ENCODE data around the gene ASTN2. TPM values are rescaled to one million over a fixed set of nuclear protein-coding genes. Genes with fewer than 3 reads are reported as not detected.

Gene ASTN2
- total and polyA plus RNA-seq, 9 of the 15 experiments (the other 6 are each of a cell fraction or from before 2014, with no cell fraction given) = 0.56 to 3.5 (median 1.9) TPM

DNA sequence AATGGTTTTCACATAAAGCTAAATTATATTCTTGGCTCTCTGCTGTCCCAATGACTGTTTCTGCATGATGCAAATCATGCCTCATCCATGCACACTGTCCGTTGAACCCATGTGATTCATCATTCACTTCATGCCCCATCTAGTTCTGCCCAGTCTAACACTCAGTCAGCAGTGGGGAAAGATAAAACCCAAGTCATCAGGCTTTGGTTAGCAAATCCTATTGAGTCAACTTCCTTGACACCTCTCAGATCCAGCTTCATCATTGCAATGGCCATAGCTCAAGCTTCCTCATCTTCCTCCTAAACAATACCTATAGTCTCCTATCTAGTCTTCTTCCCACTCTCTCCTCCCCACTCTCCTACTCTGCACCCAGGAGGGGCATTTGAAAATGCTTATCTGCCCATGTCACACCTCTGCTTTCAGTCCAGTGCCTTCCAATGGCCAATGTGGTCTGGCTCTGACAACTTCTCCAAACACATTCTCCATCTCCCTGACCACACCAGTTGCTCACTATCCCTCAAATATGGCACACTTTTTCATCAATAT is 993.8 kb downstream of the ASTN2 start (continued):
- TF ChIP-seq, protein P1, sequence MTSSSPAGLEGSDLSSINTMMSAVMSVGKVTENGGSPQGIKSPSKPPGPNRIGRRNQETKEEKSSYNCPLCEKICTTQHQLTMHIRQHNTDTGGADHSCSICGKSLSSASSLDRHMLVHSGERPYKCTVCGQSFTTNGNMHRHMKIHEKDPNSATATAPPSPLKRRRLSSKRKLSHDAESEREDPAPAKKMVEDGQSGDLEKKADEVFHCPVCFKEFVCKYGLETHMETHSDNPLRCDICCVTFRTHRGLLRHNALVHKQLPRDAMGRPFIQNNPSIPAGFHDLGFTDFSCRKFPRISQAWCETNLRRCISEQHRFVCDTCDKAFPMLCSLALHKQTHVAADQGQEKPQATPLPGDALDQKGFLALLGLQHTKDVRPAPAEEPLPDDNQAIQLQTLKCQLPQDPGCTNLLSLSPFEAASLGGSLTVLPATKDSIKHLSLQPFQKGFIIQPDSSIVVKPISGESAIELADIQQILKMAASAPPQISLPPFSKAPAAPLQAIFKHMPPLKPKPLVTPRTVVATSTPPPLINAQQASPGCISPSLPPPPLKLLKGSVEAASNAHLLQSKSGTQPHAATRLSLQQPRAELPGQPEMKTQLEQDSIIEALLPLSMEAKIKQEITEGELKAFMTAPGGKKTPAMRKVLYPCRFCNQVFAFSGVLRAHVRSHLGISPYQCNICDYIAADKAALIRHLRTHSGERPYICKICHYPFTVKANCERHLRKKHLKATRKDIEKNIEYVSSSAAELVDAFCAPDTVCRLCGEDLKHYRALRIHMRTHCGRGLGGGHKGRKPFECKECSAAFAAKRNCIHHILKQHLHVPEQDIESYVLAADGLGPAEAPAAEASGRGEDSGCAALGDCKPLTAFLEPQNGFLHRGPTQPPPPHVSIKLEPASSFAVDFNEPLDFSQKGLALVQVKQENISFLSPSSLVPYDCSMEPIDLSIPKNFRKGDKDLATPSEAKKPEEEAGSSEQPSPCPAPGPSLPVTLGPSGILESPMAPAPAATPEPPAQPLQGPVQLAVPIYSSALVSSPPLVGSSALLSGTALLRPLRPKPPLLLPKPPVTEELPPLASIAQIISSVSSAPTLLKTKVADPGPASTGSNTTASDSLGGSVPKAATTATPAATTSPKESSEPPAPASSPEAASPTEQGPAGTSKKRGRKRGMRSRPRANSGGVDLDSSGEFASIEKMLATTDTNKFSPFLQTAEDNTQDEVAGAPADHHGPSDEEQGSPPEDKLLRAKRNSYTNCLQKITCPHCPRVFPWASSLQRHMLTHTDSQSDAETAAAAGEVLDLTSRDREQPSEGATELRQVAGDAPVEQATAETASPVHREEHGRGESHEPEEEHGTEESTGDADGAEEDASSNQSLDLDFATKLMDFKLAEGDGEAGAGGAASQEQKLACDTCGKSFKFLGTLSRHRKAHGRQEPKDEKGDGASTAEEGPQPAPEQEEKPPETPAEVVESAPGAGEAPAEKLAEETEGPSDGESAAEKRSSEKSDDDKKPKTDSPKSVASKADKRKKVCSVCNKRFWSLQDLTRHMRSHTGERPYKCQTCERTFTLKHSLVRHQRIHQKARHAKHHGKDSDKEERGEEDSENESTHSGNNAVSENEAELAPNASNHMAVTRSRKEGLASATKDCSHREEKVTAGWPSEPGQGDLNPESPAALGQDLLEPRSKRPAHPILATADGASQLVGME (CRISPR knock-in tag; IDR thresholded peaks at IDR 0.05) = no peak
- no peak for TF ChIP-seq IRF2 (CRISPR knock-in tag; IDR thresholded peaks at IDR 0.05)
- TF ChIP-seq CTBP1 (IDR thresholded peaks at IDR 0.05; ENCODE audit: borderline replicate concordance) = peak; percentile 33; the same call in 1 of the 2 replicates
- TF ChIP-seq, protein P2, sequence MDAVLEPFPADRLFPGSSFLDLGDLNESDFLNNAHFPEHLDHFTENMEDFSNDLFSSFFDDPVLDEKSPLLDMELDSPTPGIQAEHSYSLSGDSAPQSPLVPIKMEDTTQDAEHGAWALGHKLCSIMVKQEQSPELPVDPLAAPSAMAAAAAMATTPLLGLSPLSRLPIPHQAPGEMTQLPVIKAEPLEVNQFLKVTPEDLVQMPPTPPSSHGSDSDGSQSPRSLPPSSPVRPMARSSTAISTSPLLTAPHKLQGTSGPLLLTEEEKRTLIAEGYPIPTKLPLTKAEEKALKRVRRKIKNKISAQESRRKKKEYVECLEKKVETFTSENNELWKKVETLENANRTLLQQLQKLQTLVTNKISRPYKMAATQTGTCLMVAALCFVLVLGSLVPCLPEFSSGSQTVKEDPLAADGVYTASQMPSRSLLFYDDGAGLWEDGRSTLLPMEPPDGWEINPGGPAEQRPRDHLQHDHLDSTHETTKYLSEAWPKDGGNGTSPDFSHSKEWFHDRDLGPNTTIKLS (IDR thresholded peaks at IDR 0.05; ENCODE audit: borderline replicate concordance, low read depth) = no peak
- TF ChIP-seq KDM1A (IDR thresholded peaks at IDR 0.05) = 0 out of 4 replicates have a peak, but pooled peaks of 1 of the 2 experiments have one; percentile 14
- no peak for TF ChIP-seq ZNF507 (tag; conservative IDR thresholded peaks at IDR 0.05)
- TF ChIP-seq ZNF274 (IDR thresholded peaks at IDR 0.05; ENCODE audit: borderline replicate concordance, low read depth, low read length) = no peak
- TF ChIP-seq PYGO2 (tag; IDR thresholded peaks at IDR 0.05) = no peak
- TF ChIP-seq, protein P3, sequence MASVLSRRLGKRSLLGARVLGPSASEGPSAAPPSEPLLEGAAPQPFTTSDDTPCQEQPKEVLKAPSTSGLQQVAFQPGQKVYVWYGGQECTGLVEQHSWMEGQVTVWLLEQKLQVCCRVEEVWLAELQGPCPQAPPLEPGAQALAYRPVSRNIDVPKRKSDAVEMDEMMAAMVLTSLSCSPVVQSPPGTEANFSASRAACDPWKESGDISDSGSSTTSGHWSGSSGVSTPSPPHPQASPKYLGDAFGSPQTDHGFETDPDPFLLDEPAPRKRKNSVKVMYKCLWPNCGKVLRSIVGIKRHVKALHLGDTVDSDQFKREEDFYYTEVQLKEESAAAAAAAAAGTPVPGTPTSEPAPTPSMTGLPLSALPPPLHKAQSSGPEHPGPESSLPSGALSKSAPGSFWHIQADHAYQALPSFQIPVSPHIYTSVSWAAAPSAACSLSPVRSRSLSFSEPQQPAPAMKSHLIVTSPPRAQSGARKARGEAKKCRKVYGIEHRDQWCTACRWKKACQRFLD (CRISPR knock-in tag; IDR thresholded peaks at IDR 0.05) = peak; percentile 93
- no peak for TF ChIP-seq ZFP36 (IDR thresholded peaks at IDR 0.05; ENCODE audit: low read depth, low read length, partially characterized antibody)
- no peak for TF ChIP-seq RFX7 (CRISPR knock-in tag; IDR thresholded peaks at IDR 0.05)
- no peak for TF ChIP-seq NFE2 (IDR thresholded peaks at IDR 0.05; ENCODE audit: low read depth)
- TF ChIP-seq, protein P4, sequence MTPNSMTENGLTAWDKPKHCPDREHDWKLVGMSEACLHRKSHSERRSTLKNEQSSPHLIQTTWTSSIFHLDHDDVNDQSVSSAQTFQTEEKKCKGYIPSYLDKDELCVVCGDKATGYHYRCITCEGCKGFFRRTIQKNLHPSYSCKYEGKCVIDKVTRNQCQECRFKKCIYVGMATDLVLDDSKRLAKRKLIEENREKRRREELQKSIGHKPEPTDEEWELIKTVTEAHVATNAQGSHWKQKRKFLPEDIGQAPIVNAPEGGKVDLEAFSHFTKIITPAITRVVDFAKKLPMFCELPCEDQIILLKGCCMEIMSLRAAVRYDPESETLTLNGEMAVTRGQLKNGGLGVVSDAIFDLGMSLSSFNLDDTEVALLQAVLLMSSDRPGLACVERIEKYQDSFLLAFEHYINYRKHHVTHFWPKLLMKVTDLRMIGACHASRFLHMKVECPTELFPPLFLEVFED (CRISPR knock-in tag; conservative IDR thresholded peaks at IDR 0.05) = no peak
- no peak for TF ChIP-seq LARP7 (IDR thresholded peaks at IDR 0.05)
- TF ChIP-seq, protein P5, sequence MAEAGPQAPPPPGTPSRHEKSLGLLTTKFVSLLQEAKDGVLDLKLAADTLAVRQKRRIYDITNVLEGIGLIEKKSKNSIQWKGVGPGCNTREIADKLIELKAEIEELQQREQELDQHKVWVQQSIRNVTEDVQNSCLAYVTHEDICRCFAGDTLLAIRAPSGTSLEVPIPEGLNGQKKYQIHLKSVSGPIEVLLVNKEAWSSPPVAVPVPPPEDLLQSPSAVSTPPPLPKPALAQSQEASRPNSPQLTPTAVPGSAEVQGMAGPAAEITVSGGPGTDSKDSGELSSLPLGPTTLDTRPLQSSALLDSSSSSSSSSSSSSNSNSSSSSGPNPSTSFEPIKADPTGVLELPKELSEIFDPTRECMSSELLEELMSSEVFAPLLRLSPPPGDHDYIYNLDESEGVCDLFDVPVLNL (CRISPR knock-in tag; IDR thresholded peaks at IDR 0.05; ENCODE audit: low read depth) = no peak
- TF ChIP-seq ZNF41 (CRISPR knock-in tag; conservative IDR thresholded peaks at IDR 0.05) = no peak
- no peak for TF ChIP-seq CHCHD3 (CRISPR knock-in tag; IDR thresholded peaks at IDR 0.05)

Measured in K562 (cell line).